ENCODE results near the gene DHODH. TPM values are rescaled to one million over a fixed set of nuclear protein-coding genes. Genes with fewer than 3 reads are reported as not detected.

Gene DHODH
- total RNA-seq, 3 donors from 2014 or later: 4.0 to 7.8 (median 6.2) TPM

DNA sequence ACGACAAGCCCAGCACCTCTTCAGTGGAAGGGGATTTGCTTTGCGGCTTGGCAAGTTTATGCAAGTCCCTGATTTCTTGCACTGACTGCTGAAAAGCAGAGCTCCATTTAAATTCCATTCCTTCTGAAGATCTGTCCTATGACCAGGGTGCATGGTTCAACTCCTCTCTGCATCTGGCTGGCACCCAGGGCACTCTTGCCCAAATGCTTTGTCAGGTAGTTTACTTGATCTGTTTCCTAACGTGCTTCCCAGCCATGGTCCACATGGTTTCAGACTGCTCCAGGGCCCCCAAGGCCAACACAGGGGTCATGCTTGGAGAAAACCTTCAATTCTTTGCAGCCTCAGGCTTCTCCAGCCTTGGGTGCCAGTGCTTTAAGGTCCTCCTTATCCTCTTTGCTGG lies 34.5 kb downstream of the DHODH start:
- no peaks in the 10 kb centered on the region for H3K27me3 ChIP-seq
- H3K36me3 ChIP-seq: no peaks in the 10 kb centered on the region
- H3K4me3 ChIP-seq: no peak overlapping the region
- TF ChIP-seq, protein P1, sequence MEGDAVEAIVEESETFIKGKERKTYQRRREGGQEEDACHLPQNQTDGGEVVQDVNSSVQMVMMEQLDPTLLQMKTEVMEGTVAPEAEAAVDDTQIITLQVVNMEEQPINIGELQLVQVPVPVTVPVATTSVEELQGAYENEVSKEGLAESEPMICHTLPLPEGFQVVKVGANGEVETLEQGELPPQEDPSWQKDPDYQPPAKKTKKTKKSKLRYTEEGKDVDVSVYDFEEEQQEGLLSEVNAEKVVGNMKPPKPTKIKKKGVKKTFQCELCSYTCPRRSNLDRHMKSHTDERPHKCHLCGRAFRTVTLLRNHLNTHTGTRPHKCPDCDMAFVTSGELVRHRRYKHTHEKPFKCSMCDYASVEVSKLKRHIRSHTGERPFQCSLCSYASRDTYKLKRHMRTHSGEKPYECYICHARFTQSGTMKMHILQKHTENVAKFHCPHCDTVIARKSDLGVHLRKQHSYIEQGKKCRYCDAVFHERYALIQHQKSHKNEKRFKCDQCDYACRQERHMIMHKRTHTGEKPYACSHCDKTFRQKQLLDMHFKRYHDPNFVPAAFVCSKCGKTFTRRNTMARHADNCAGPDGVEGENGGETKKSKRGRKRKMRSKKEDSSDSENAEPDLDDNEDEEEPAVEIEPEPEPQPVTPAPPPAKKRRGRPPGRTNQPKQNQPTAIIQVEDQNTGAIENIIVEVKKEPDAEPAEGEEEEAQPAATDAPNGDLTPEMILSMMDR (IDR thresholded peaks at IDR 0.05): no peak
- TF ChIP-seq POLR2A (IDR thresholded peaks at IDR 0.05) (no peak), POLR2AphosphoS5 (IDR thresholded peaks at IDR 0.05) (no peak)
- peak overlapping the region in 1 of 2 donors; percentile 41 for H3K27ac ChIP-seq
- H3K9me3 ChIP-seq: no peaks in the 10 kb centered on the region
- intact Hi-C loops (cut with DNase I; ENCODE audit: low total_unique reads): no loop called here
- no peaks in the 10 kb centered on the region for H3K4me1 ChIP-seq
- no peak for DNase-seq (ENCODE audit: low spot score in 2 of 2)

DNA sequence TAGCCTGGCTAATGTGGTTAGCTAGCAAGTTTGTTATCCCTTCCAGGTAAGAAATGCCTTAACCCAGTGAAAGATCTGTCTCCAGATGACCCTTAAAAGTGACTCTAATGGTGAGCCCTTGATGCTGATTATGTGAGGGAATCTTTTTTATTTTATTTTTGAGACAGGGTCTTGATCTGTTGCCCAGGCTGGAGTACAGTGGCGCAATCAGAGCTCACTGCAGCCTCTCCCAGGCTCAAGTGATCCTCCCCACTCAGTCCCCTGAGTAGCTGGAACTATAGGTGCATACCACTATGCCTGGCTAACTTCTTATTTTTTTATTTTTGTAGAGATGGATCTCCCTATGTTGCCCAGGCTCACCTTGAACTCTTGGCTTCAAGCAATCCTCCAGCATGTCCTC lies 35.0 kb downstream of the DHODH start:
- no peak overlapping the region for H3K27ac ChIP-seq
- intact Hi-C loops (cut with DNase I; ENCODE audit: low total_unique reads): no loop called here
- TF ChIP-seq, protein P1 (IDR thresholded peaks at IDR 0.05): no peak
- TF ChIP-seq POLR2AphosphoS5 (IDR thresholded peaks at IDR 0.05): no peak
- no peak for TF ChIP-seq POLR2A (IDR thresholded peaks at IDR 0.05)
- no peaks in the 10 kb centered on the region for H3K27me3 ChIP-seq
- no peaks in the 10 kb centered on the region for H3K9me3 ChIP-seq
- H3K4me1 ChIP-seq: no peaks in the 10 kb centered on the region
- no peak overlapping the region for H3K4me3 ChIP-seq
- H3K36me3 ChIP-seq: no peaks in the 10 kb centered on the region
- no peak for DNase-seq (ENCODE audit: low spot score in 2 of 2)

DNA sequence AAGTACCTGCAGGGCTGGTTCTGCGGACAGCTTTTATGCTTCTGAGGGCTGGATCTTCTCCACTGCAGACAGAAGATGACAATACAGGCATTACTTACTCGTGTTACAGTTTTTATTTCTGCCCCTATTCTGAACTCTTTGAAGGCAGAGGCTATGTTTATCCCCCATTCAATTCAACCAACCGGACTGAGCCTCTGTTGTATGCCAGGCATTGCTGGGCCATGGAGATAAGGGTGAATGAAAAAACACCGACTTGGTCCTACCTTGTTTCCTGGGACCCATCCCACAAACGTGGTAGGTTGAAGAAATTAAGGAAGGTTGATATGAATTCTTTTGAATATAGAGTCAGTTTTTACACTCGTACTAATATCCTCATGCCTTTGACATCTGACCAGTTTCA lies 35.8 kb downstream of the DHODH start:
- Histone ChIP-seq H3K27ac (no peak overlapping the region), H3K4me3 (no peak overlapping the region), H3K27me3 (no peaks in the 10 kb centered on the region), H3K4me1 (no peaks in the 10 kb centered on the region), H3K9me3 (no peaks in the 10 kb centered on the region), H3K36me3 (no peaks in the 10 kb centered on the region)
- intact Hi-C loops (cut with DNase I; ENCODE audit: low total_unique reads): no loop called here
- DNase-seq (ENCODE audit: low spot score in 2 of 2): no peak
- TF ChIP-seq POLR2A (IDR thresholded peaks at IDR 0.05) (no peak), POLR2AphosphoS5 (IDR thresholded peaks at IDR 0.05) (no peak)
- TF ChIP-seq, protein P1 (IDR thresholded peaks at IDR 0.05): no peak

DNA sequence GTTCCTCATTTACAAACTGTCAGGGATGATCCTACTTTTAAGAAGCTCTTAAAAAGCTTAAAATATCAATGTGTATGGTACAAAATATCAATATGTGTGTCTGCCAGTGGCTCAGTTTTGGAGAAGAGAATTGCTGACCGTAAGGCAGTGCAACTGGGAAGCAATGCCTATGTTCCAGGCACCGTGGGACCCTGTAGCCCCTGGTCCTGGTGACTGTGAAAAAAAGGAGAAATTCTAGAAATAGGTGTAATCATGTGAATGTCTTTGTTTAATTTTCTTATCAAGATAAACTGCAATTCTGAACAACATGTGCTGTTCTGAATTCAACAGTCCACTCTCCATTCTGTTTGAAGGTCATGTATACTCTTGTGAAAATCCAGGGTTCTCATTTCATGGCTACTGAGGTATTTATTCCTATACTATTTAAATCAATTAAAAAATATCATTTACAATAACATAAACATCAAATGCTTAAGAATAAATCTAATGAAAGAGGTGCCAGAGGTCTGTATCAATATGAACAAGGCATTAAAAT lies 36.3 kb downstream of the DHODH start:
- Histone ChIP-seq H3K27ac (no peak overlapping the region), H3K9me3 (no peaks in the 10 kb centered on the region), H3K27me3 (no peaks in the 10 kb centered on the region), H3K4me1 (no peaks in the 10 kb centered on the region), H3K4me3 (no peak overlapping the region), H3K36me3 (no peaks in the 10 kb centered on the region)
- TF ChIP-seq, protein P1 (IDR thresholded peaks at IDR 0.05): no peak
- TF ChIP-seq POLR2AphosphoS5 (IDR thresholded peaks at IDR 0.05) (no peak), POLR2A (IDR thresholded peaks at IDR 0.05) (no peak)
- intact Hi-C loops (cut with DNase I; ENCODE audit: low total_unique reads): no loop called here
- DNase-seq (ENCODE audit: low spot score in 2 of 2): no peak

DNA sequence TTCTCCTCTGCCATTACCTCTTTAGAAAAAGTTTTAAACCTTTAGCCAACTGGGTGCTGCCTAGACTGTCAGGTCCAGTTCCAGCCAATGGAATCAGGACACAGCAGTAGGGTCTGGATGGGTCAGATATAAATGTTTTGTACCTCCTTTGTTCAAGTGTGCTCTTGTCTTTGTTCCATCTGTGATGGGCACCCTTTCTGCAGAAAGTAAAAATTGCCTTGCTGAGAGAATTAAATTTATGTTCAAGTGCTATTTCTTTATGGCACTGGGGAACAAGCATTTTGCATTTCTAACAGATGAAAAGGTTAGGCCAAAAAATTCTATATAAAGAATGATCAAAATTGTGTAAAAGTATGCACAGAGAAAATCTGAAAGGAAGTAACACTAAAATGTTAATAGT lies 40.6 kb downstream of the DHODH start:
- Histone ChIP-seq H3K4me1 (no peaks in the 10 kb centered on the region), H3K36me3 (no peaks in the 10 kb centered on the region), H3K9me3 (no peaks in the 10 kb centered on the region), H3K27me3 (no peaks in the 10 kb centered on the region), H3K27ac (no peak overlapping the region), H3K4me3 (no peak overlapping the region)
- no peak for TF ChIP-seq POLR2A (IDR thresholded peaks at IDR 0.05)
- no peak for DNase-seq (ENCODE audit: low spot score in 2 of 2)
- intact Hi-C loops (cut with DNase I; ENCODE audit: low total_unique reads): no loop called here

All from breast epithelium (tissue), 4 donors.